ENCODE measurements around the gene MGST3. TPM values are rescaled to one million over a fixed set of nuclear protein-coding genes. Genes with fewer than 3 reads are reported as not detected.
"Not testable (repeated sequence)": the region's sequence is repeated elsewhere in the genome, so short reads cannot be mapped to it uniquely, and the experiment has no call there.

MGST3 gene
- total RNA-seq, 1 donor from 2014 or later: 25.1 TPM

DNA sequence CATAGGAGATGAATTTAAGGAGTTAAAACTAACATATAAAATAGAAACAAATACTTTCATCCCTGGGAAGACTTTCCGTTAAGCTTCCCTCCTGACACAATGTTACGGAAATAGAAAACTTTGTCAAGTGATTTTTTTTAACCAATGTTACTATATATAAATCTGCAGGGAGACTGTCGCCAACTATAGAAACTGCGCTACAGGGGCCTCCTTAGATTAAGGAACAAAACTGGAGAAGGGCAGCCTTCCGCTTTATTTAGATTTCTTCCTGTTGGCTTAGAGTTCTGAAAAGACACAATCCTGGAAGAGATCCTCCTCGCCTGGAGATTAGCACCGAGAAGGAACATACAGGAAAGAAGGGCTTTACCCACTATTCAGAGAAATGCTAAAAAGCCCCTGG lies 1.5 kb downstream of the MGST3 start:
- peaks cover 4% of the 10 kb centered on the region for H3K36me3 Mint-ChIP-seq (ENCODE audit: low read depth)
- peaks cover 9% of the 10 kb centered on the region for H3K27me3 Mint-ChIP-seq (ENCODE audit: insufficient read depth)
- H3K9me3 Mint-ChIP-seq: no peaks in the 10 kb centered on the region
- no peak for DNase-seq (ENCODE audit: low spot score)
- intact Hi-C loops (cut with micrococcal nuclease): loop anchor here (10.0 kb wide), 1 partner anchor 452 kb away; no protein-coding TSS in a partner anchor
- H3K27ac Mint-ChIP-seq: no peak overlapping the region
- H3K4me1 Mint-ChIP-seq (ENCODE audit: low read depth): peaks cover 13% of the 10 kb centered on the region
- peak overlapping the region; percentile 16 for H3K4me3 Mint-ChIP-seq

DNA sequence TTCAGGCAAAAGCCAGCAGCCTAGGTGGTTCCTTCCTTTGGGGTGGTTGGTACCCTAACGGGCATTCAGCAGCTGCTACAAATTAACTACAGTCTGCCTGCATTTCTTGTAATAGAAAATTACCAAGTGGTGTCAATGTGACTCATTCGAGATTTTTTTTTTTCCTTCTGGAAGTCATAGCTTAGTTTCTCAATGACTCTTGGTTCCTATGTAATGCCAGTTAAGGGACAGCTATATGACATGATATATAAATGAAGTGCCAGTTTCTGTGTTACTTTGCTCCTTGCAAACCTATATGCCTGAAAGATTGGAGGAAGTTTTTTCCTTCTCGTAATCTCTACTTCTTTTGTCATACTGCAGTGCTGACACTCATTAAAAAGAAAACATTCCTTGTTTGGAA lies 2.6 kb downstream of the MGST3 start:
- intact Hi-C loops (cut with micrococcal nuclease): loop anchor here (10.0 kb wide), 1 partner anchor 451 kb away; no protein-coding TSS in a partner anchor
- no peak for DNase-seq (ENCODE audit: low spot score)

DNA sequence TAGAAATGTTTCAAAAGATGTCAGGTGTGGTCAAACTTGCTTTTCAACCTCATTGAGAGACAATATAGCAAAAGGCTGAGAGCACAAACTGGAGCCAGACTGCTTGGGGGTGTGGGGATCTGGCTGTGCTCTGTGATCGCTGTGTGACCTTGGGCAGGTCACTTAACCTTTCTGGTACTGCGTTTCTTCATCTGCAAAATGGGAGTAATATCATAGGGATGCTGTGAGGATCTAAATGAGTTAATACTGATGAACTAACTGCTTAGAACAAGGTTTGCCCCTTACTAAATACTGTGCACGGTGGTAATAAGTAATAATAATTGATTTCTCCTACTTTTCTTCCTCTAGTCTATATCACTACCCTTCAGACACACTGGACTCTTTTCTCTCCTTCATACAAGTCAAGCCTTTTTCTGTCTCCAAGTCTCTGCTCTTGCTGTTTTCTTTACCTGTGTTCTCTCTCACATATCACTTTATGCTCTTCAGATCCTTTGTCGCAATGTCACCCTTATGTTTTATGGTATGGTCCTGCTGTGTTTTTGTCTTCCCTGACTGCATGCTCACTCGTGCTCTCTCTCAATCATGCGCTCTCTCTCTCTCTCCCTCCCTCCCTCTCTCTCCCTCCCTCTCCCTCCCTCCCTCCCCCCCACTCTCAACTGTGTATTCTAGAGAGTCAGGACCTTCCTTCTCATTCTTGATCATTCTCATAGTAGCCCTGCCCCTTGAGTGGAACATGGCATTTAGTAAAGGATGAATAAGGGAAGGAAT lies 3.3 kb downstream of the MGST3 start:
- DNase-seq (ENCODE audit: low spot score): no peak

More for the DNA sequence above, 2.6 kb downstream of the MGST3 start:
- Mint-ChIP-seq H3K4me1 (ENCODE audit: low read depth) (peaks cover 13% of the 10 kb centered on the region), H3K9me3 (no peaks in the 10 kb centered on the region), H3K27ac (no peak overlapping the region), H3K27me3 (ENCODE audit: insufficient read depth) (peaks cover 9% of the 10 kb centered on the region), H3K4me3 (no peak overlapping the region), H3K36me3 (ENCODE audit: low read depth) (peaks cover 4% of the 10 kb centered on the region)

DNA sequence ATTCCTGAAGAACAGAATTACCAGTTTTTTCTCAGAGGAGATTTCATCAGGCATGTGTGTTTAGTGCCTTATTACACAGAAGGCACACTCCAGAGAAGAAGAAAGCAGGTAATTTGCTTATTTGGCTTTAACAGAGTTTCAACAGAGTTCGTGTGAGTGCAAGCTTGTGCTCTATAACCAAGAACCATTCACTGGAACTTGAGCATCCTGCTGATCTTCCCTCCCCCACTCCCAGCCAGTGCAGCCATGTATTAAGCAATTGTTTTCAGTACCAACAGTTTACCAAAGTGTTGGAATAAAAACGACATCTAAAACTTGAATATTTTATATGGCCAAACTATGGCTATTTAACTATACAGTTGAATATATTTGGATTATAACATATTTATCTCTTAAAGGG lies 4.3 kb downstream of the MGST3 start:
- Mint-ChIP-seq H3K27me3 (ENCODE audit: insufficient read depth) (peaks cover 6% of the 10 kb centered on the region), H3K4me1 (ENCODE audit: low read depth) (peaks cover 15% of the 10 kb centered on the region), H3K4me3 (no peak overlapping the region), H3K36me3 (ENCODE audit: low read depth) (peaks cover 1% of the 10 kb centered on the region), H3K9me3 (no peaks in the 10 kb centered on the region), H3K27ac (no peak overlapping the region)
- intact Hi-C loops (cut with micrococcal nuclease): loop anchor here (10.0 kb wide), 1 partner anchor 449 kb away; no protein-coding TSS in a partner anchor
- DNase-seq (ENCODE audit: low spot score): no peak

More for the DNA sequence above, 3.3 kb downstream of the MGST3 start:
- no peaks in the 10 kb centered on the region for H3K9me3 Mint-ChIP-seq
- intact Hi-C loops (cut with micrococcal nuclease): loop anchor here (10.0 kb wide), 1 partner anchor 450 kb away; no protein-coding TSS in a partner anchor
- H3K4me1 Mint-ChIP-seq (ENCODE audit: low read depth): peaks cover 13% of the 10 kb centered on the region
- H3K27ac Mint-ChIP-seq: no peak overlapping the region
- H3K4me3 Mint-ChIP-seq: no peak overlapping the region
- peaks cover 6% of the 10 kb centered on the region for H3K27me3 Mint-ChIP-seq (ENCODE audit: insufficient read depth)
- H3K36me3 Mint-ChIP-seq (ENCODE audit: low read depth): peaks cover 4% of the 10 kb centered on the region

DNA sequence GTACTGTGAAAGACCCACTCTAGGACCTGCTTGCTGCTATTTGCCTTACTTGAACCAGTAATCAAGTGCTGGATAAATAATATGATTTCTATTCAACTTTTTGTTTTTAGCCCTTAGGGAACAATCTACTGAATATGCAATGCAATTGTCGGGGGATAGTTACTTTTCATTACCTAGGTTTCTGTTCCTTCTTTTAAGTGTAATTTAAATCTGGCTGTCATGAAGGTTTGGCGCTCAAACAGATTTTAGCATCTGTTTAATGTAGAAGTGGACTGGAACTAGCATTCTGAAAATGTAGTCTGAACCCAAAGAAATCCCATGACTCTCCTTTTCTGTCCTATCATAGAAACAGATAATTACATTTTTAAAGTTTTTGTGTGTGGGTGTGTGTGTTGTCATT lies 4.8 kb downstream of the MGST3 start:
- H3K4me3 Mint-ChIP-seq: no peak overlapping the region
- no peak for DNase-seq (ENCODE audit: low spot score)
- no peaks in the 10 kb centered on the region for H3K9me3 Mint-ChIP-seq
- peaks cover 1% of the 10 kb centered on the region for H3K36me3 Mint-ChIP-seq (ENCODE audit: low read depth)
- no peak overlapping the region for H3K27ac Mint-ChIP-seq
- peaks cover 6% of the 10 kb centered on the region for H3K27me3 Mint-ChIP-seq (ENCODE audit: insufficient read depth)
- H3K4me1 Mint-ChIP-seq (ENCODE audit: low read depth): peaks cover 18% of the 10 kb centered on the region
- intact Hi-C loops (cut with micrococcal nuclease): loop anchor here (10.0 kb wide), 1 partner anchor 449 kb away; no protein-coding TSS in a partner anchor

DNA sequence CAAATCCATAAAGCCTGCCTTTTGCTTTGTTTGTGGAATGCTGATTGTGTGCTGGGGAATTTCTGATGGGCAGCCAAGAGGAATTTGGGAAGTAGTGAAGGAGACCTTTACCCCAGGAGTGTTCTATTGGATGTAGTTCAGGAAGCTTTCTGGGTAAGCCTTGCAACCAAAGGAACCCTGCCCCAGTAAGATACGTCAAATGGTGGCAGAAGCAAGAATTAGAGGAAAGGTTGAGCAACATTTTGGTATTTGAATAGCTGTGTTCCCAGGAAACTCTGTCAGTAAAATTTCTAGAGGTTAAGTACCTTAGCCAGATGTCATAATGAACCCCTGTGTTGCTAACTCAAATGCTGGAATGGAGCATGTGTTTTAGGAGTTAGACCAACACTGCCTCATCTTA lies 6.4 kb downstream of the MGST3 start:
- intact Hi-C loops (cut with micrococcal nuclease): loop anchor here (10.0 kb wide), 1 partner anchor 447 kb away; no protein-coding TSS in a partner anchor
- Mint-ChIP-seq H3K9me3 (no peaks in the 10 kb centered on the region), H3K4me1 (ENCODE audit: low read depth) (peaks cover 18% of the 10 kb centered on the region), H3K27me3 (ENCODE audit: insufficient read depth) (peaks cover 6% of the 10 kb centered on the region), H3K27ac (no peak overlapping the region), H3K36me3 (ENCODE audit: low read depth) (peaks cover 1% of the 10 kb centered on the region), H3K4me3 (no peak overlapping the region)
- DNase-seq (ENCODE audit: low spot score): no peak

DNA sequence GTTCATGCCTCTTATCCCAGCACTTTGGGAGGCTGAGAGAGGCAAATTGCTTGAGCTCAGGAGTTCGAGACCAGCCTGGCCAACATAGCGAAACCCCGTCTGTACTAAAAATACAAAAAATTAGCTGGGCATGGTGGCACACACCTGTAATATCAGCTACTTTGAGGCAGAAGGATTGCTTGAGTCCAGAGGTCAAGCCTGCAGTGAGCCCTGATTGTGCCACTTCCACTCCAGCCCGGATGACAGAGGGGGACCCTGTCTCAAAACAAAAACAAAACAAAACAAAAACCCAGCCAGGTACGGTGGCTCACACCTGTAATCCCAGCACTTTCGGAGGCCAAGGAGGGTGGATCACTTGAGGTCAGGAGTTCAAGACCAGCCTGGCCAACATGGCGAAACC lies 7.2 kb downstream of the MGST3 start:
- not testable (repeated sequence) for H3K27ac Mint-ChIP-seq; H3K9me3 Mint-ChIP-seq; DNase-seq (ENCODE audit: low spot score); H3K36me3 Mint-ChIP-seq (ENCODE audit: low read depth); H3K27me3 Mint-ChIP-seq (ENCODE audit: insufficient read depth); H3K4me3 Mint-ChIP-seq
- intact Hi-C loops (cut with micrococcal nuclease): loop anchor here (10.0 kb wide), 1 partner anchor 447 kb away; no protein-coding TSS in a partner anchor
- peaks cover 18% of the 10 kb centered on the region for H3K4me1 Mint-ChIP-seq (ENCODE audit: low read depth)

DNA sequence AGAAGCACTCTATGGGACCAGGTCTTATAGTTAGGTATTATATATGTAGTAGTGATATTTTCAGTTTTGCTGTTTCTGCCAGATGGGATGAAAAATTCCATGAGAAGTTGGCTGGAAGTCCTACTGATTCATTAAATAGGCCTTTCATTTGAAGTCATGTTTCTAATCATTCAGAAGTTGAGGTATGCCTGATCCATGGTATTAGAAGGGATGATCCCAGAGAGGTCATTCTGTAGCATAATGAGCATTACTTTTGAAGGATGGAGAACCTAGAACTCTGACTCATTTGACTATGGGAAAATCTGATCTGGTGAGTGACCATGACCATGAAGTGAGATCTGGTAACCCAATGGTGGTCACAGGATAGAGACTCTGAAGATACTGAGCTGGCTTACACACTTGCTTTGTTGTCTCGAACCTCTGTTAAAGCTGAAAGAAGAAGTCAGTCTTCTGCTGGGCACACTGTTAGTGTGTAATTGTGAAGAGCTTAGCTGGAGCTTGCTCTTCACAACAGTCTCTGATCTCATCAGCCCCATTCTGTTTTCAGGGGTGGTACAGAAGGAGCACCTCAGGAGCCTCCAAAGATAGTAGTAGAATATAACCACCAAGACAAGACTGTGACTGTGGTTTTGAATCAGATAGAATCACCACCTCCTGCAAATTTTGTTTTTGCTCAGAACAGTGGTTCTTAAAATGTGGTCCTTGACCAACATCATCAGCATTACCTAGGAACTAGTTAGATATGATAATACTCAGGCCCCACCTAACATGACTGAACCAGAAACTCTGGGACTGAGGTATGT lies 9.0 kb downstream of the MGST3 start:
- no peak for DNase-seq (ENCODE audit: low spot score)
- H3K4me1 Mint-ChIP-seq (ENCODE audit: low read depth): peaks cover 10% of the 10 kb centered on the region
- intact Hi-C loops (cut with micrococcal nuclease): loop anchor here (10.0 kb wide), 1 partner anchor 445 kb away; no protein-coding TSS in a partner anchor
- H3K4me3 Mint-ChIP-seq: no peak overlapping the region
- H3K9me3 Mint-ChIP-seq: no peaks in the 10 kb centered on the region
- H3K27ac Mint-ChIP-seq: no peak overlapping the region
- H3K27me3 Mint-ChIP-seq (ENCODE audit: insufficient read depth): no peaks in the 10 kb centered on the region
- H3K36me3 Mint-ChIP-seq (ENCODE audit: low read depth): peaks cover 1% of the 10 kb centered on the region

DNA sequence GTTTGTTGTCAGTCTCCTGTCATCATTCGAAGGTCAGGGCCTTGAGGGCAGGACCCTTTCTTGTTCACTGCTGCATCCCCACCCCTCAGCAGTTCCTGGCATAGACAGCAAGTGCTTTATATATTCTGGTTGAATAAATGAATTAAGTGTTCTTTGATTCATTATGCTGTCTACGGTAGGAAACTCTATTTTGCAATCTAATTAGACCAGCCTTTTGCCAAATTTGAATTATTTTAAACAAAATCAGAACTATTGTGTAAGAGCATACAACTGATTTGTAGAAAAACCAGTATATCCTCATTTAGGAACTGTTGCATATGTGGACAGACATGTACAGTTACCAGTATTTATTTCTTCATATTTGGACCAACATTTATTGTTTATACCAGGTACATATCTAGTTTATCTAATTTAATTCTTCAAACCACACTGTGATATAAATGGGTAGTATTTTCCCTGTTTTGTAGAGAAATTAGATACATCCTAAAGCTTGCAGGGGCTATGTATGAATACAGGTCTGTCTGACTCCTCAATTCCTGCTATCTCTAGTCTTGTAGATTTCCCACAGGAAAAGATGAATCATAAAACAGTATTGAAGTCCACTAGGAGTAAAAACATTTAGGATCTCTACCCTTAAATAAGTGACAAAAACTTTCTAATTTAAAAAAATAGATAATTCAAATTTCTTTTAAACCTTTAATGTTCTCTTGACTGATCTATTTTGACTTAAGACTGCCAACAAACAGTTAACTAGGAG lies 10.4 kb downstream of the MGST3 start:
- peaks cover 19% of the 10 kb centered on the region for H3K4me1 Mint-ChIP-seq (ENCODE audit: low read depth)
- H3K9me3 Mint-ChIP-seq: no peaks in the 10 kb centered on the region
- no peak for DNase-seq (ENCODE audit: low spot score)
- intact Hi-C loops (cut with micrococcal nuclease): no loop called here
- no peaks in the 10 kb centered on the region for H3K27me3 Mint-ChIP-seq (ENCODE audit: insufficient read depth)
- no peak overlapping the region for H3K4me3 Mint-ChIP-seq
- H3K36me3 Mint-ChIP-seq (ENCODE audit: low read depth): peaks cover 4% of the 10 kb centered on the region
- H3K27ac Mint-ChIP-seq: no peak overlapping the region

DNA sequence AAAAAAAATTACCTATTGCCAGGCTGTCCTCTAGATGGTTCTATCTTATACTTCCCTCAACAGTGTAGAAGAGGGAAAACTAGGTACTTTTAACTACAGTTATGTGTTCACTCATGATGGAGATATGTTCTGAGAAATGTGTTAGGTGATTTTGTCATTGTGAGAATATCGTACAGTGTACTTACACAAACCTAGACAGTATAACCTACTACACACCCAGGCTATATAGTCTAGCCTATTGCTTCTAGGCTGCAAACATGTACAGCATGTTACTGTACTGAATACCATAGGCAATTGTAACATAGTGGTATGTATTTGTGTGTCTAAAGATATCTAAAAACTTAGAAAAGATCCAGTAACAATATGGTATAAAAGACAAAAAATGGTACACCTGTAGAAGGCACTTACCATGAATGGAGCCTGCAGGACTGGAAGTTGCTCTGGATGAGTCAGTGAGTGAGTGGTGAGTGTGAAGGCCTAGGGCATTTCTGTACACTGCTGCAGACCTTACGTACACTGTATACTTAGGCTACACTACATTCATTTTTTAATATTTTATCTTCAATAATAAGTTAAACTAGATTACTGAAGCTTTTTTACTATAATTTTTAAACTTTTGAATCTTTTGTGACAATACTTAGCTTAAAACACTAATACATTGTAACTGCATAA lies 13.2 kb downstream of the MGST3 start:
- intact Hi-C loops (cut with micrococcal nuclease): no loop called here
- Mint-ChIP-seq H3K9me3 (no peaks in the 10 kb centered on the region), H3K27me3 (ENCODE audit: insufficient read depth) (no peaks in the 10 kb centered on the region), H3K36me3 (ENCODE audit: low read depth) (peaks cover 3% of the 10 kb centered on the region), H3K4me1 (ENCODE audit: low read depth) (peaks cover 25% of the 10 kb centered on the region), H3K27ac (no peak overlapping the region), H3K4me3 (no peak overlapping the region)
- DNase-seq (ENCODE audit: low spot score): no peak

DNA sequence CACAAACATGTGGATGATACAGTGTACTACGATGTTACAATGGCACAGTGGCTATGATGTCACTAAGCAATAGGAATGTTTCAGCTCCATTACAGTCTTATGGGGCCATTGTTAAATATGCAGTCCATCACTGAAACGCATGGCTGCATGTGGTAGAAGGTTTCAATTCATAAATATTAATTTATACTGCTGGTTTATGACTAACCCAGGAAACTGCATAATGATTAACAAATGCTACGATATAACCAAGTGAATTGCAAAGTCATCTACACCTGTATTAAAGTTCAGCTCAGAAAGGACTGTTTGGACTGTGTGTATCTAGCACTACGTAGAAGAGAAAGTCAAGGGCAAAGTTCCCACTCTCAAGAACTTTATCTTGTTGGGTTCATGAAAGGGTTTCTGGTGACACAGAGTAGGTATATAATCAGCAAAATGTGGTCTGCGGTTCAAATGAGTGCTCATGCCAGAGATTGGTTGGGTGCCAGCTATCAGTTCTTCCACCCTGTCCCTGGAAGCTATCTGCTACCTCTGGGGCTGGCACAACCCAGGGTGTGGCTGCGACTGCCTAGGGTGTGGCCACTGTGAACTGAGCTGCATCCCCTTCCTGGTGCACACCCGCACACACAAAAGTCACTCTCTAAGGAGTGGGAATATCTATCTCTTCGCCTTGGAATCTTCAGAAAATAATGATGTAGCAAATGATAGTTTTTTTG lies 14.8 kb downstream of the MGST3 start:
- Mint-ChIP-seq H3K4me1 (ENCODE audit: low read depth) (peaks cover 15% of the 10 kb centered on the region), H3K4me3 (no peak overlapping the region)
- no peak for DNase-seq (ENCODE audit: low spot score)

More for the DNA sequence above, 14.8 kb downstream of the MGST3 start:
- Mint-ChIP-seq H3K36me3 (ENCODE audit: low read depth) (peaks cover 4% of the 10 kb centered on the region), H3K27ac (no peak overlapping the region), H3K9me3 (no peaks in the 10 kb centered on the region), H3K27me3 (ENCODE audit: insufficient read depth) (no peaks in the 10 kb centered on the region)
- intact Hi-C loops (cut with micrococcal nuclease): no loop called here

Measured in activated T-helper 1 cell treated with anti-CD3 and anti-CD28 coated beads, Interleukin-12 subunit alpha, Interleukin-12 subunit beta, Interleukin-2, Interleukin-4 antibody, amounts not matched to agents 30 ng/mL and 10 ng/mL and 1 ng/mL, durations not matched to agents 14 hours and 24 hours and 36 hours (primary cell).